K562 (cell line): ENCODE data around the gene NUDT12.

Source experiments
- NFYB ChIP-seq: IDR thresholded peaks from 2 replicates; pipeline ENCODE4 v1.6.1; 2011; ENCODE audit warnings: mild to moderate bottlenecking, moderate library complexity; ENCODE audit not compliant: insufficient read length; ENCODE audit errors: extremely low read depth
- ZNF445 ChIP-seq: fragments of 250-450 bp; sonication (Bioruptor Pico); IDR thresholded peaks from 2 replicates; pipeline ENCODE4 v1.4.0; 2020; ENCODE audit warnings: low read depth, mild to moderate bottlenecking, moderate library complexity
- TF ChIP-seq, protein P1 (sequence below), 3 experiments: IDR thresholded peaks in 2 of 3; conservative IDR thresholded peaks in 1 of 3; 2 replicates each; pipeline ENCODE4 v1.5.1; 2011 to 2012; ENCODE audit warnings: low read length in 3 of 3, mild to moderate bottlenecking in 3 of 3, control low read depth in 2 of 3, improper control_type of control experiment in 1 of 3, inconsistent platforms in 1 of 3, low read depth in 1 of 3, mixed read lengths in 1 of 3, moderate library complexity in 1 of 3; ENCODE audit not compliant: insufficient read depth in 2 of 3
- TF ChIP-seq, protein P2 (sequence below), 2 experiments: fragments of 450-650 bp; formaldehyde crosslinking in 1 of 2; IDR thresholded peaks; 2 replicates each; pipeline versions ENCODE4 v1.4.0 to v1.6.1; 2014 to 2020; ENCODE audit warnings: mild to moderate bottlenecking in 2 of 2, borderline replicate concordance in 1 of 2, low read depth in 1 of 2

DNA sequence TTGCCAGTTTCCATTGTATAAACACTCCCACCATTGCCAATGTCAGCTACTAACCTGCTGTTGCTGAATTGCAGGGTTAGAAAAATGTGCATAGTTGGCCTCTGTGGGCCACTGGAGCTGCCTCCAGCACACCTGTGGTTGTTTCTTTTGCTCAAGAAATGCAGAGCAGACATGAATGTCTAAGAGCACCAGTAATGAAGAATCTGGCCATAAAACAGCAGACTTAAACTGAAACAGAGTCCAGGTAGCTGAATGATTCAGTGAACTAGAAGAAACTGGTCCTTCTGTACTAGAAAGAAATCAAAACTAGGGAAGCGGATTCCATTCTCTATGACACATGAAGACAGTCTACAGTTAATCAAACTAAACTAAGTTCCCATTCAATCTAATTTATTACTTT lies 48.2 kb downstream of the NUDT12 start:
- TF ChIP-seq, protein P1, sequence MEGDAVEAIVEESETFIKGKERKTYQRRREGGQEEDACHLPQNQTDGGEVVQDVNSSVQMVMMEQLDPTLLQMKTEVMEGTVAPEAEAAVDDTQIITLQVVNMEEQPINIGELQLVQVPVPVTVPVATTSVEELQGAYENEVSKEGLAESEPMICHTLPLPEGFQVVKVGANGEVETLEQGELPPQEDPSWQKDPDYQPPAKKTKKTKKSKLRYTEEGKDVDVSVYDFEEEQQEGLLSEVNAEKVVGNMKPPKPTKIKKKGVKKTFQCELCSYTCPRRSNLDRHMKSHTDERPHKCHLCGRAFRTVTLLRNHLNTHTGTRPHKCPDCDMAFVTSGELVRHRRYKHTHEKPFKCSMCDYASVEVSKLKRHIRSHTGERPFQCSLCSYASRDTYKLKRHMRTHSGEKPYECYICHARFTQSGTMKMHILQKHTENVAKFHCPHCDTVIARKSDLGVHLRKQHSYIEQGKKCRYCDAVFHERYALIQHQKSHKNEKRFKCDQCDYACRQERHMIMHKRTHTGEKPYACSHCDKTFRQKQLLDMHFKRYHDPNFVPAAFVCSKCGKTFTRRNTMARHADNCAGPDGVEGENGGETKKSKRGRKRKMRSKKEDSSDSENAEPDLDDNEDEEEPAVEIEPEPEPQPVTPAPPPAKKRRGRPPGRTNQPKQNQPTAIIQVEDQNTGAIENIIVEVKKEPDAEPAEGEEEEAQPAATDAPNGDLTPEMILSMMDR (IDR thresholded peaks at IDR 0.05 in 2 of 3, conservative IDR thresholded peaks at IDR 0.05 in 1 of 3; ENCODE audit: insufficient read depth in 2 of 3, low read depth in 1 of 3, low read length in 3 of 3): no peak
- TF ChIP-seq NFYB (no peak), ZNF445 (no peak)
- TF ChIP-seq, protein P2, sequence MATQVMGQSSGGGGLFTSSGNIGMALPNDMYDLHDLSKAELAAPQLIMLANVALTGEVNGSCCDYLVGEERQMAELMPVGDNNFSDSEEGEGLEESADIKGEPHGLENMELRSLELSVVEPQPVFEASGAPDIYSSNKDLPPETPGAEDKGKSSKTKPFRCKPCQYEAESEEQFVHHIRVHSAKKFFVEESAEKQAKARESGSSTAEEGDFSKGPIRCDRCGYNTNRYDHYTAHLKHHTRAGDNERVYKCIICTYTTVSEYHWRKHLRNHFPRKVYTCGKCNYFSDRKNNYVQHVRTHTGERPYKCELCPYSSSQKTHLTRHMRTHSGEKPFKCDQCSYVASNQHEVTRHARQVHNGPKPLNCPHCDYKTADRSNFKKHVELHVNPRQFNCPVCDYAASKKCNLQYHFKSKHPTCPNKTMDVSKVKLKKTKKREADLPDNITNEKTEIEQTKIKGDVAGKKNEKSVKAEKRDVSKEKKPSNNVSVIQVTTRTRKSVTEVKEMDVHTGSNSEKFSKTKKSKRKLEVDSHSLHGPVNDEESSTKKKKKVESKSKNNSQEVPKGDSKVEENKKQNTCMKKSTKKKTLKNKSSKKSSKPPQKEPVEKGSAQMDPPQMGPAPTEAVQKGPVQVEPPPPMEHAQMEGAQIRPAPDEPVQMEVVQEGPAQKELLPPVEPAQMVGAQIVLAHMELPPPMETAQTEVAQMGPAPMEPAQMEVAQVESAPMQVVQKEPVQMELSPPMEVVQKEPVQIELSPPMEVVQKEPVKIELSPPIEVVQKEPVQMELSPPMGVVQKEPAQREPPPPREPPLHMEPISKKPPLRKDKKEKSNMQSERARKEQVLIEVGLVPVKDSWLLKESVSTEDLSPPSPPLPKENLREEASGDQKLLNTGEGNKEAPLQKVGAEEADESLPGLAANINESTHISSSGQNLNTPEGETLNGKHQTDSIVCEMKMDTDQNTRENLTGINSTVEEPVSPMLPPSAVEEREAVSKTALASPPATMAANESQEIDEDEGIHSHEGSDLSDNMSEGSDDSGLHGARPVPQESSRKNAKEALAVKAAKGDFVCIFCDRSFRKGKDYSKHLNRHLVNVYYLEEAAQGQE (IDR thresholded peaks at IDR 0.05; ENCODE audit: borderline replicate concordance): no peak
- TF ChIP-seq, protein P2 (CRISPR knock-in tag; IDR thresholded peaks at IDR 0.05; ENCODE audit: low read depth): no peak
